WTC11 (cell line): ENCODE data around the gene CRCP. TPM values are rescaled to one million over a fixed set of nuclear protein-coding genes. Genes with fewer than 3 reads are reported as not detected.

Experiments
- ATAC-seq: fragments of 200-7000 bp; cut with Tn5 transposase; 2 replicates; pipeline ENCODE4 v1.10.0; 2021; ENCODE audit warnings: mild to moderate bottlenecking, moderate library complexity
- CTCF ChIA-PET: fragments of 300-600 bp; sonication (Branson Sonifier 250); formaldehyde crosslinking; loops from one replicate; lab custom pipeline; 2021; ENCODE audit warnings: antibody characterized with exemption; lab: Charles Lee
- POLR2A ChIA-PET: fragments of 350-600 bp; sonication (Branson Sonifier 250); formaldehyde crosslinking; loops from one replicate; lab custom pipeline; 2021; ENCODE audit warnings: antibody characterized with exemption; lab: Charles Lee
- DNase-seq: peaks from one replicate; pipeline ENCODE4 v3.0.0; 2021; ENCODE audit warnings: low spot score
- H3K27ac Mint-ChIP-seq: 2 replicates; pipeline ENCODE4 v1.8.0; 2021; ENCODE audit warnings: mixed read lengths
- H3K27me3 Mint-ChIP-seq: 2 replicates; pipeline ENCODE4 v1.8.0; 2021; ENCODE audit warnings: low read depth, mild to moderate bottlenecking, moderate library complexity, mixed read lengths
- H3K36me3 Mint-ChIP-seq: 2 replicates; pipeline ENCODE4 v1.8.0; 2021; ENCODE audit warnings: mixed read lengths
- H3K4me1 Mint-ChIP-seq: 2 replicates; pipeline ENCODE4 v1.8.0; 2022; ENCODE audit warnings: mixed read lengths
- H3K4me3 Mint-ChIP-seq: 2 replicates; pipeline ENCODE4 v1.8.0; 2021; ENCODE audit warnings: mild to moderate bottlenecking, moderate library complexity, mixed read lengths
- H3K9me3 Mint-ChIP-seq: 2 replicates; pipeline ENCODE4 v1.8.0; 2021; ENCODE audit warnings: mixed read lengths
- ATF1 ChIP-seq: sonication (generic); formaldehyde crosslinking; IDR thresholded peaks from 2 replicates; pipeline ENCODE4 v1.8.1; 2023; ENCODE audit warnings: mild to moderate bottlenecking, moderate library complexity, missing genetic modification reagents
- ATF3 ChIP-seq: sonication (generic); formaldehyde crosslinking; conservative IDR thresholded peaks from 2 replicates; pipeline ENCODE4 v1.8.1; 2022; ENCODE audit warnings: mild to moderate bottlenecking, missing genetic modification reagents
- CREM ChIP-seq: sonication (generic); formaldehyde crosslinking; IDR thresholded peaks from 2 replicates; pipeline ENCODE4 v1.8.1; 2022; ENCODE audit warnings: mild to moderate bottlenecking, missing genetic modification reagents, moderate library complexity
- CTCF ChIP-seq: fragments of 200-600 bp; IDR thresholded peaks from 2 replicates; pipeline ENCODE4 v1.8.0; 2022; ENCODE audit warnings: antibody characterized with exemption
- E2F1 ChIP-seq: sonication (generic); formaldehyde crosslinking; IDR thresholded peaks from 2 replicates; pipeline ENCODE4 v1.8.0; 2022; ENCODE audit warnings: mild to moderate bottlenecking, missing genetic modification reagents
- FOXP1 ChIP-seq: sonication (generic); formaldehyde crosslinking; IDR thresholded peaks from 2 replicates; pipeline ENCODE4 v1.8.0; 2022; ENCODE audit warnings: missing genetic modification reagents, mild to moderate bottlenecking, moderate library complexity, borderline replicate concordance
- GTF2I ChIP-seq: fragments of 250-450 bp; sonication (Bioruptor Pico); conservative IDR thresholded peaks from 2 replicates; pipeline ENCODE4 v1.4.0; 2021; ENCODE audit warnings: mild to moderate bottlenecking
- IRF2 ChIP-seq: sonication (generic); formaldehyde crosslinking; IDR thresholded peaks from 2 replicates; pipeline ENCODE4 v1.8.0; 2022; ENCODE audit warnings: low read depth, missing genetic modification reagents, borderline replicate concordance
- MAX ChIP-seq: sonication (generic); formaldehyde crosslinking; IDR thresholded peaks from 2 replicates; pipeline ENCODE4 v1.8.0; 2022; ENCODE audit warnings: mild to moderate bottlenecking, missing genetic modification reagents
- MXD4 ChIP-seq: fragments of 250-450 bp; sonication (Bioruptor Pico); IDR thresholded peaks from 2 replicates; pipeline ENCODE4 v1.8.0; 2021; ENCODE audit warnings: mild to moderate bottlenecking, moderate library complexity, borderline replicate concordance
- MYBL2 ChIP-seq: sonication (generic); formaldehyde crosslinking; IDR thresholded peaks from 2 replicates; pipeline ENCODE4 v1.8.1; 2023; ENCODE audit warnings: mild to moderate bottlenecking, moderate library complexity, missing genetic modification reagents
- SMAD3 ChIP-seq: sonication (generic); formaldehyde crosslinking; IDR thresholded peaks from 2 replicates; pipeline ENCODE4 v1.8.0; 2022; ENCODE audit warnings: missing genetic modification reagents, mild to moderate bottlenecking, borderline replicate concordance
- SMAD4 ChIP-seq: sonication (generic); formaldehyde crosslinking; IDR thresholded peaks from 2 replicates; pipeline ENCODE4 v1.8.0; 2022; ENCODE audit warnings: mild to moderate bottlenecking, missing genetic modification reagents
- SP1 ChIP-seq: sonication (generic); formaldehyde crosslinking; conservative IDR thresholded peaks from 2 replicates; pipeline ENCODE4 v1.8.1; 2022; ENCODE audit warnings: missing genetic modification reagents
- TCF7 ChIP-seq: sonication (generic); formaldehyde crosslinking; IDR thresholded peaks from 2 replicates; pipeline ENCODE4 v1.8.0; 2022; ENCODE audit warnings: mild to moderate bottlenecking, low read depth, missing genetic modification reagents, moderate library complexity
- TEAD4 ChIP-seq: sonication (generic); formaldehyde crosslinking; IDR thresholded peaks from 2 replicates; pipeline ENCODE4 v1.8.0; 2022; ENCODE audit warnings: mild to moderate bottlenecking, missing genetic modification reagents
- USF2 ChIP-seq: sonication (generic); formaldehyde crosslinking; IDR thresholded peaks from 2 replicates; pipeline ENCODE4 v1.8.1; 2023; ENCODE audit warnings: mild to moderate bottlenecking, missing genetic modification reagents, moderate library complexity
- ZBTB21 ChIP-seq: sonication (generic); formaldehyde crosslinking; IDR thresholded peaks from 2 replicates; pipeline ENCODE4 v1.8.1; 2023; ENCODE audit warnings: mild to moderate bottlenecking, missing genetic modification reagents, borderline replicate concordance
- ZMAT4 ChIP-seq: fragments of 250-450 bp; sonication (Bioruptor Pico); IDR thresholded peaks from 2 replicates; pipeline ENCODE4 v1.9.0; 2021; ENCODE audit warnings: mild to moderate bottlenecking
- ZNF232 ChIP-seq: sonication (generic); formaldehyde crosslinking; IDR thresholded peaks from 2 replicates; pipeline ENCODE4 v1.8.0; 2022; ENCODE audit warnings: mild to moderate bottlenecking, missing genetic modification reagents
- ZNF425 ChIP-seq: fragments of 250-450 bp; sonication (Bioruptor Pico); conservative IDR thresholded peaks from 2 replicates; pipeline ENCODE4 v1.9.0; 2021; ENCODE audit warnings: mild to moderate bottlenecking
- total RNA-seq: library from RNA; stranded (reverse); gene quantifications from 3 replicates; pipeline ENCODE4 v1.2.3, GENCODE V29; 2021

The CRCP gene
- total RNA-seq, 1 experiment from 2014 or later = 23.3 TPM

- no peak for TF ChIP-seq ZMAT4 (CRISPR knock-in tag)
- no peak for TF ChIP-seq CTCF
- TF ChIP-seq MAX (CRISPR knock-in tag) = no peak
- TF ChIP-seq, all 79 proteins: peak for 0
Observed at GRCh38 chr7:66189695-66190503, 75.3 kb downstream of the CRCP start (continued).

- H3K36me3 Mint-ChIP-seq = peaks cover 3% of the 10 kb centered on the region; the same call in 1 of the 2 replicates
- no peak for ATAC-seq
- peaks cover 16% of the 10 kb centered on the region for H3K9me3 Mint-ChIP-seq
- no peak overlapping the region for H3K4me3 Mint-ChIP-seq
- no peaks in the 10 kb centered on the region for H3K4me1 Mint-ChIP-seq
- H3K27me3 Mint-ChIP-seq = peaks cover 2% of the 10 kb centered on the region; the same call in 1 of the 2 replicates
- CTCF ChIA-PET = interaction anchor here (1.2 kb wide), 1 partner anchor 14 kb away, joined by 3 read pairs; the partner anchor contains the start of gene TPST1
- DNase-seq = no peak
- H3K27ac Mint-ChIP-seq = no peak overlapping the region
- no peak for TF ChIP-seq FOXP1 (CRISPR knock-in tag)
- no peak for TF ChIP-seq GTF2I (CRISPR knock-in tag)
- no peak for TF ChIP-seq USF2 (CRISPR knock-in tag)
- no peak for TF ChIP-seq SP1 (CRISPR knock-in tag)
- no peak for TF ChIP-seq SMAD4
- TF ChIP-seq ZBTB21 (CRISPR knock-in tag) = no peak
- TF ChIP-seq IRF2 = no peak
- no peak for TF ChIP-seq ATF1
- TF ChIP-seq SMAD3 (CRISPR knock-in tag) = no peak
- no peak for TF ChIP-seq TCF7
- no peak for TF ChIP-seq CREM (CRISPR knock-in tag)
- no peak for TF ChIP-seq ZNF232 (CRISPR knock-in tag)
- no peak for TF ChIP-seq TEAD4 (CRISPR knock-in tag)
- TF ChIP-seq ZNF425 (CRISPR knock-in tag) = no peak
- no peak for TF ChIP-seq E2F1 (CRISPR knock-in tag)
- TF ChIP-seq MXD4 (CRISPR knock-in tag) = no peak
- TF ChIP-seq ZMAT4 (CRISPR knock-in tag) = no peak
- TF ChIP-seq ATF3 (CRISPR knock-in tag) = no peak
- no peak for TF ChIP-seq MYBL2 (CRISPR knock-in tag)
- POLR2A ChIA-PET = no interaction called here
Observed at GRCh38 chr7:66190504-66190857, 75.8 kb downstream of the CRCP start.
